Heart left ventricle (tissue), 13 donors: Measurements from ENCODE around the gene CLSTN2.

ENCODE experiments used
- CTCF ChIP-seq, 12 donors: fragments of 200-600 bp; sonication (generic) in 4 of 12; IDR thresholded peaks; one replicate each; pipeline versions ENCODE4 v1.5.0 to v1.8.0; 2018 to 2022; ENCODE audit warnings: antibody characterized with exemption in 12 of 12, mild to moderate bottlenecking in 5 of 12
- POLR2A ChIP-seq, 2 donors: fragments of 450-650 bp; IDR thresholded peaks; one replicate each; pipeline ENCODE4 v1.6.1; 2017; ENCODE audit warnings: antibody characterized with exemption in 2 of 2, mild to moderate bottlenecking in 2 of 2, moderate library complexity in 2 of 2
- donor health status: ischemic (EF 13 %, LVEDD 7.1; RV severe dilation, severe dysfunction).
- donor health status: DM: no; HTN: yes; CAD: no.
- donor health status: DM: no; HTN: no; CAD: no.
- donor health status: ischemic (EF 25% LVEDD 6.9; RV normal size, moderate dysfunction).
- donor health status: ischemic (EF 25% LVEDD 5.7; RV mildly dilated, moderate dysfunction).
- donor health status: ischemic (EF 35%, LVEDD 5.7; RV mildly dilated, moderate dysfunction).
- donor health status: nonischemic (EF 11% LVEDD 7.7; RV severe dilation, severe dysfunction).
- donor health status: DM: yes; HTN: yes; CAD: no.
- donor health status: PGD.
- donor health status: ischemic (EF 29% LVEDD 5.4; RV normal size, mild dysfunction).
- donor health status: nonischemic (EF 23%, LVEDD 6.1; RV moderate dilation, normal function).

- TF ChIP-seq POLR2A (IDR thresholded peaks at IDR 0.05) = no peak
- TF ChIP-seq CTCF (IDR thresholded peaks at IDR 0.05) = no peak
Measured at GRCh38 chr3:140430494-140430893, 495.5 kb downstream of the CLSTN2 start.
